ENCODE results near the gene C14orf180.
"Not testable (repeated sequence)": the region's sequence is repeated elsewhere in the genome, so short reads cannot be mapped to it uniquely, and the experiment has no call there.

The C14orf180 gene

DNA sequence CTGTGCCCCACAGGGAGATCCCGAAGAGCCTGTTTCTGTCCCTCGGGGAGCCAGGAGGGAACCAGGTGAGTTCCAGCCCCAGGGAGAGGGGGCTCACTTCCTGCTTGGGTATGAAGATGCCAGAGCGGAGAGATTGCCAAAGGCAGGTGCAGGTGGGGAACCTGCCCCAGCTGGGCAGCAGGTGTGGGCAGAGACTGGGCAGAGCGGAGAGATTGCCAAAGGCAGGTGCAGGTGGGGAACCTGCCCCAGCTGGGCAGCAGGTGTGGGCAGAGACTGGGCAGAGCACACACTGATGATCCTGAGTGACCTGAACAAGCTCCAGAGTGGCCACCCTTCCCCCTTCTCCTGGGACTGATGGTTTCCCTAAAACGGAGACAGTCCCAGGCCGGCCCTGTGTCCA, 375 bp downstream of the C14orf180 start:
- DNase-seq (ENCODE audit: low spot score): not testable (repeated sequence)

DNA sequence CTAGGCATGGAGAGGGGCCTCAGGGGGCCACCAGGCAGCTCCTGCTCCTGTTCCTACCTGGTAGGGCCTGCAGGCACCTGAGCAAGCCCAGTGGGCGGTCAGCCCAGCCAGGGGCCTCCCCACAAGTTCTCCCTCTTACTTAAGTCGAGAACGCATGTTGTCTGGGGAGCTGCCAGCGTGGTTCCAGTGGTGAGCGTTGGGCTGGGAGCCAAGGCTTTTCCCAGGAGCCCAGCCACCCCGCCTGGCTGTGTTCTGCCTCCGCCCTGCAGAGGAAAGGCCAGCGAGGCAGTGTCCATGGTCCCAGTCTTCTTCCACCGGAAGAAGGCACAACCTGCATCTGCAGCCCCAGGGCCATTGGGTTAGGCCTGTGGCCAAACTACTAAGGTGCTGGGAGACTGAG, 1.4 kb downstream of the C14orf180 start:
- no peak for DNase-seq (ENCODE audit: low spot score)

DNA sequence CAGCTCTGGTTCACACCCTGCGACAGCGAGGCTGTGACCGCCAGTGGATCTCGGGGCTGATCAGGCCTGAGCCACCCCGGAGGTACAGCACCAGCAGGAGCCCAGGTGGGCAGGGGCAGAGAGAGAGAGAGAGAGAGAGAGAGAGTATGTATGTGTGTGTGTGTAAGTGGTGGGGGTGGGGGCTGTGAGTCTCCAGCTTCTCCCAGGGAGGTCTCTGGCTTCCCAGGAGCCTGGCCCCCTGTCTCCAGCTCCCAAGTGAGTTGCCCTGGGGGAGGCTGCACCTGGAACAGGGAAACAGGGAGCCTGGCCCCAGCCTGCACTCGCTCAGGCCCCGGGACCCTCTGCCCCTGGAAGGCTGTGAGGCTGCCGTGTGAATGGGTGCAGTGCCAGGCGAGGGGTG, 2.0 kb downstream of the C14orf180 start:
- no peak for DNase-seq (ENCODE audit: low spot score)

DNA sequence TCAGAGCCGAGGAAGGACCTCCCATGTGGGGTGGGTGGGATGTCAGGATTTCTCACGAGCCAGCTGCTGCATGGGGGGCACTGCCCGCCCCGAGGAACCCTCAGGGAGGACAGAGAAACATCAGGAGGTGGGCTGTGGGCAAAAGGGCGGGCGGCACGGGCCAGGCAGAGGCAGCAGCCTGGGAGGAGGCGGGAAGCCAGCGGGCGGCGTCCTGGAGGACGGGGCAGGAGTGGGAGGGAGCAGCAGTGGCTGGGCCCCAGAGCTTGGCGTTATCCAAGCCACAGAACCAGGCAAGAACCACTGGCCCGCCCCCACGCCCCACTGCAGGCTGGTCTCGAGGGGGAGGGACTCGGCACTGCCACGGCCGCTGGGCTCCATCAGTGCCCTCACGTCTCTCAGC, 2.4 kb downstream of the C14orf180 start:
- no peak for DNase-seq (ENCODE audit: low spot score)

DNA sequence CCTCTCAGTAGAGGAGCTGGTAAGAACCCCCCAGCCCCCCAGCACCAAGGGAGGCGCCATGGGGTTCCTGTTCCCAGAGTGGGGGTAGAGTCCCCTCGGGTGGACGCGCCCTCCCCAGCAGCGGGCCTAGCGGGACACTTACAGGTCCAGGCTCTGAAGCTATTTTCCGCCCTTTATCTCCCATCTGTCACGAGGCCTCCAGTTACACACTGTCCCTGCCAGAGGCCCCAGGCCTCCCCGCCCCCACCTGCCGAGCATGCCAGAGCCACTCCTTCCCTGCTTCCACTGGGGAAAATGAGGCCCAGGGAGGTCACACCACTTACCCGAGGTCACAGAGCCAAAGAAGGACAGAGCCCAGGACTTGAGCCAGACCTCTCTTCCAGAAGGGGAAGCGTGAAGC, 3.1 kb downstream of the C14orf180 start:
- DNase-seq (ENCODE audit: low spot score): no peak

DNA sequence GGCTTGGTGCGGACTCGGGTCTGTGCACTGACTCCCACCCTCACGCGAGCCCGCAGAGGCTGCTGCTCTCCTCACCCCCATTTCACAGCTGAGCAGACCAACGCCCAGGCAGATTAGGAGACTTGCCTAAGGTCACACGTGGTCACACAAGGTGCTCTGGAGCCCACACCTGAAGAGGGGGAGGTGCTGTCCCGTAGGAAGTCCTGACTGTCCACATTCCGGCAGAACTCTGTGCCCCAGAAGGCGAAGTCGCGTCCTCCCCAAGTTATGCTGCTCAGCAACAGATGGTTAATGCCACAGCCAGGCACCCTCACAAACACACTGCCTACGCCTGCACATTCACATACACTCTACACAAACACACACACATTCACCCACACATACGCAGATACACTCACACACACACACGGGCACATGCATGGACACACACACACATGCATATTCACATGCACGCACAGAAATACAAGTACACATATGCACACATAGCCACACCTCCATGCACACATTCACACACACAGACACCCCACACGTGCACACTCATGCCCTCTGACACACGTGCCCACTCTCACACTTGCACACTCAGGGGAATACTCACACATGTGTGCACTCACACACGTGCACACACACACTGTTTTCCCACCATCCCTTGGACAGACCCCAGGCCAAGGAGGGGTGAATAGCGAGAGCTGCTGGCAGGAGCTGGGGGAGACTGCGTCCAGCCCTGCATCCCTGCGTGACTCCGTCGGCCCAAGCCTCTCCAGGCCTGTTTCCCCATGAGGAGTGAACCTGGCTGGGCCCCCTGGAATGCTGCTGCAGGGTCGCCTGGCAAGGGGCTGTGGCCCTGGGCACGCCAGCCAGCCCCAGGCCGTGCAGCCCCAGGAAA, 4.1 kb downstream of the C14orf180 start:
- DNase-seq (ENCODE audit: low spot score): peak; percentile 33

DNA sequence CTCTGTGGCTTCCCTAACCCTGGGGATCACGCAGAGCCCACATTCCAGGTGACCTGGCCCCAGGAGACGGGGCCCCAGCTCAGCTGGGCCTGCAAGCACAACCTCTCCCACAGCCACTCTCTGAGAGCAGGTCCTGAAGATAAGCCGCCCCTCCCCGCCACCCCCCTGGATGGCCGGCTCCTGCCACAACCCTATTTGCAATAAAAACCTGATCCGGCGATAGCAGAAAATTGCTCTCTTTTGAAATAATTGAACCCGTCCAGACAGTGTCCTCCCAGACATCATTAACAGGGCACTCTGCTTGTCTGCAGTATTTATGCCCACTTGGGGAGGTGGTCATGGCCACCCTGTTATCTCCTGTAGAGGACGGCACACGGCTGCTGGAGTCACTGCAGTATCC, 5.0 kb downstream of the C14orf180 start:
- no peak for DNase-seq (ENCODE audit: low spot score)

DNA sequence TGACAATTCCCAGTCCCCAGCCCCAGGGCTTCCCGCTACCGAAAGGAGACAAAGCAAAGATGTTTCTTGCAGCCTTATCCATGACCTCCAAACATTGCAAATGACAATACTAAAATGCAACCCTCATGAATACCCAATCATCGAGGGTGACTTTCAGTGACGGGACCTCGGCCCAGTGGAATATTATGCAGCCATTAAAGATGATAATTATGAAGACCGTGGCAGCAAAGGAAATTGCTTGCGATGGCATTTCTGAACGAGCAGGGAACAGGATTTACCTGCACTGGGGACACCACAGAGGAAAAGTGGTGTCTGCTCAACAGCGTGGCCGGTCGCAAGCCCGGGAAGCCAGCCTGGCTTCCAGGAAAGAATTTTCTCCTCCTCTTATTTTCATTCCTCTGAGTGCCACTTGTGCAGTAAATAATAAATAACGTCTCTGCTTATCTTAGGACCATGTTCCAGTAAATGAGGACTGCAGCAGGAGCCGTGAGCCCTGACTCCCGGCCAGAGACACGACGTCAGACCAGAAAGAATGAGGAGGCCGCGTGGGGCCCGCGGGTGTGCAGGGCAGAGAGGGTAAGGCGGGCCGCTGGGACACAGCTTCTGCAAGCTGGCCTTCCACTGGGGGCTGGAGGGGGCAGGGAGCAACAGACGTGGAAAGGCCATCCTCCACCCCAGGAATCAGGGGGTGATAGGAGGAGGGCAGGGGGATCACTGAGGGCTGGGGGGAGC, 6.6 kb downstream of the C14orf180 start:
- DNase-seq (ENCODE audit: low spot score): no peak

DNA sequence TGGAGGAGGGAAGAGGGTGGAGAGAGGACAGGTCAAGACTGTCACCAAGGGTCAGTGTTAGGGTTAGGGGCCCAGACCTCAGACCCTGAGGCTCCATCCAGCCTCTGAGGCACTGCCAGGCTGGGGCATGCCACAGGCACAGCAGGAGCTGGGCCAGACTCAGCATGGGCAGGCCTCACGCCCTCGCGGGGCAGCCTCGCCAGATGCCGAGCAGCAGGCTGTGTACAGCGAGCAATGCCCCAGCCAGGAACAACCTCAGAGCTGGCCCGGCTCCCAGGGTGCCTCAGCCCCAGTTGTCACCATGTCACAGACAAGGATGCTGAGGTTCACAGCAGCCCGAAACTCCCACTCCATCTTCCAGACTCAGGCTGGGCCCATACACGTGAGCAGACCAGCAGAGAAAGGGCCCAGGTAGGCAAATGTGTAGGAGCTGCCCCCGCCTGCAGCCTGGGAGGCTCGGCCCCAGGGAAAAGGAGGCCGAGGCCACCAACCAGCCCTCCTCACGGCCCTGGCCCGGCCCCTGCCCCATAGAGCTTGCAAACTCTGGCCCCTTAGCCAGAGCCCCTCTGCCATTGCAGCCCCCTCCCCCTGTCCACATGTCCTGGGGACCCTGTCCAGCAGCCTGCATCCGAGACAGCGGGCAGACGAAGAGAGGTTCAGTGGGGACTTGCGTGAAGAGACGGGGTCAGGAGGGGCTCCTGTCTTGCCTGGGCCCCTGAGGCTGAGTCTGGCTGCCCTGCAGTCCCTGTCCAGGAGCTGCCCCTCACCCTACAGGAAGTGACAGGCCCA, 7.5 kb downstream of the C14orf180 start:
- DNase-seq (ENCODE audit: low spot score): peak; percentile 35

DNA sequence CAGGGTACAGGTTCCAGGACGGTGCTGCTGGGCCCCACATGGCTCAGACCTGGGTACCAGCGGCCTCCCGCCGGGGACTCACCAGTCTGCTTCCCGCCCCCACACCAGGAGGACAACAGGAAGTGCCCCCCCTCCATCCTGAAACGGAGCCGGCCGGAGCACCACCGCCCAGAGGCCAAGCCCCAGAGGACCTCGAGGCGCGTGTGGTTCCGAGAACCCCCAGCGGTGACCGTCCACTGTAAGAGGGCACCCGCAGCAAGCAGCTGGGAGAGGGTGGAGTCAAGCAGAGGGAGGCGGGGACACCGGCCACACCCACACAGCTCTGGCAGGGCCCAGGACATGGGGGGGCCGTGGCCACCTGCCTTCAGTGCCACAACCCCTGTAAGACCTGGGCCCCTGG, 8.1 kb downstream of the C14orf180 start:
- DNase-seq (ENCODE audit: low spot score): no peak

DNA sequence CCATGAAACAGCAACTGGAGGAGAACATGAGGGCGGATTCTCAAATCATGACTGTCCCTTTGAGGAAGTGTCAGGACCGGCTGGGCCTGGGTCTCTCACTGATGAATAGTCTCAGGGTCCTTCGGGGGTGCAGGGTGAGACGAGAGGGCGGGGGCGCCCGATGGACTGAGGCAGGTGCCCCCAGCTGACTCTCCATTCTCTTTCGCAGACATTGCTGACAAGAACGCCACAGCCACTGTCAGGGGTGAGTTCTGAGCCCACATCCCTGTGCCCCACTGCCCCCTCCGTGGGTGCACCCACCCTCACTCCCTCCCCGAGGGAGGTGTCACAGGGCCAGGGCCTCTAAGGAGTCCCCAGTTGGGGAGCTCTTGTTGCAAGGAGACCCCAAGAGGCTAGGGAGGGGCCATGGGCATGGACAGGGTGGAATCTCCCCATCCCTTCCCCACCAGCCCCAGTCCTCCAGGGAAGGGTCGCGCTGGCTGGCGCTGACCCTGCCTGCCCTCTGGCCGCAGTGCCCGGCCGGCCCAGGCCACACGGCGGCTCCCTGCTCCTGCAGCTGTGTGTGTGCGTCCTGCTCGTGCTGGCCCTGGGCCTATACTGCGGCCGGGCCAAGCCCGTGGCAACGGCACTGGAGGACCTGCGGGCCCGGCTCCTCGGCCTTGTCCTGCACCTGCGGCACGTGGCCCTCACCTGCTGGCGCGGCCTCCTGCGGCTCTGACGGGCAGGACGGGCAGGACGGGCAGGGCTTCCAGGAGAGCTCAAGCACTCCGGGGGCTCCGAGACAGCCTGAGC, 8.7 kb downstream of the C14orf180 start:
- DNase-seq (ENCODE audit: low spot score): no peak

DNA sequence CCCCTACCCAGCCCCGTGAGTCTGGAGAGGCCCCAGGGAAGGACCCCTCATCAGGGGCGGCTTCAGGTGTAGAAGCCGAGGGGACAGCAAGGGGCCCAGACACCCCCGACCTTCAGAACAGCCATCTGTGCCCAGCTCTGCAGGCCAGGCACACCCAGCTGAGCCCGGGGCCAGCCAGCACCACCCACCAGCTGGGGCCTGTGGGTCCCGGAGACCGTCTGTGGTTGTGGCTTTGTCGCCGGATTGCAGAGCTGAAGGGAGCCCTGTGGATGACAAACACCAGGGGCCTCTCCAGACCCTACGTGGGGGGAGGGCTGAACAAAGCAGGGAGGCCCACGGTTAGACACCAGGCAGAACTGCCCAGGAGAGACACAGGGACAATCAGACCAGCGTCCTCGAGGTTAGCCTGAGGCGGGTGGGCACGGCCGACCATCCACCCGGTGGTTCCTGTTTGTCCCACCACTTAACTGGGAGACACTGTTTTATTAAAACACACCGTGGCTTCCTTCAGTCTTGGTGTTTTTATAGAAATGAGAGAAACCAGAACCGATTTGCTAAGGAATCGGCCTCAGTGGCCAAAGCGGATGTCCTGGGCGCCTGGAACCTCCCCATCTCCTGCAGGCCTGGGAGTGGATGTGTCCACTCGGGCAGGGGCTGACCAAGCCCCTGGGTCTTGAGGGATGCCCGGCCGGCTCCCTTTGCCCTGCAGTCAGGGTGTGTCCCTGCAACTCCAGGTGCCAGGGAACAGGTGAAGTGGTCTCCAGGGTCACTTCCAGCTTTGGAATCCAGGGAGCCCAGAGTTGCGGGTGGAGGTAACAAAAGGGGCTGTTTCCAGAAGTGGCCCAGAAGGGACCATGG, 10.0 kb downstream of the C14orf180 start:
- no peak for DNase-seq (ENCODE audit: low spot score)

DNA sequence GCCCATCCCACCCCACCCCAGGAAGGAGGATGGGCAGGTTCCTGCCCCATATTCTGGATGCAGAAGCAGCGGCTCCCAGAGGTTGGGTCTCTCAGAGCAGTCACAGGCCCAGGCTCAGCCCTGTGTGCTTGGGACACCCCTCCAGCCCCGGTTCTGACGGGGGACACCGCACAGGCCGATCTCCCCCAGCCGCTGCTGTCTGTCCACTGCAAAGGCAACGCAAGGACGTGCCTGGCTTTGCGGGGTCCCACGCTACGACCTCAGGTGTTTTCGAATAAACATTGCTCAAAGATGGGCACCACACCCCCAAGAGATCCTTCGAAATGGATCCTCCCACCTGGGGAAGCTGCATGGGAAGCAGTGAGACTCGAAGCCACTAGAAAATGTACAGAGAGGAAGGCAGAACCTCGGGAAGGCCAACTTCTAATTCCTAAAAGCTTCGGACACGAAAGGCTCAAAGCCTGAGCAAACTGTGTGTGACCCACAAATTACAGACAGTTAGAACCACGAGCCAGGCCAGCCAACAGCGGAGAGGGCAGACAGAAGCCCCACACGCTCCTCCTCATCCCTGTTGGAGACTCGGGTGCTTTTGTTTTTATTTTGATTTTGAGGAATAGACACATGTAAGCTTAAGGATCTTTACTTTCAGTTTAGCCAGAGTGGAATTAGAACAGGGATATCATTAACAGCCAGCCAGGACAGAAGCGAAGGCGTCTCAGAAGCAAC, 10.8 kb downstream of the C14orf180 start:
- no peak for DNase-seq (ENCODE audit: low spot score)

DNA sequence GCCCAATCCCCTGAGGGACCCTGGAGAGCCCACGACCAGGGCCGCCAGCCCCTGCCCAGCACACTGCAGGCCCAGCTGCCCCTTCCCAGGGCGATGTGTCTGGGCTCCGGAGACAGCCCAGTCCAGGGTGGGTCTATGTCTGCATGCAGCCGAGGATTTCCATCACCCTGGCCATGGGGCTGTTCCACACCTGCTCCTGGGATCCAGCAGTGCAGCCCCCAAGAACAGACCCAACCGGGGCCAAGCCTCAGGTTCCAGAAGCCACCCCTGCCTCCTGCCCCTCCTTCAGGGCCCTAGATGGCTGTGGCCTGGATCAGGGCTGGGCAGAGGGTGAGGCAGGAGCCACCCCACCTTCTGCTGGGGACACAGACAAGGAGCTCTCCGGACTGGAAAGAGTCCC, 11.5 kb downstream of the C14orf180 start:
- no peak for DNase-seq (ENCODE audit: low spot score)

DNA sequence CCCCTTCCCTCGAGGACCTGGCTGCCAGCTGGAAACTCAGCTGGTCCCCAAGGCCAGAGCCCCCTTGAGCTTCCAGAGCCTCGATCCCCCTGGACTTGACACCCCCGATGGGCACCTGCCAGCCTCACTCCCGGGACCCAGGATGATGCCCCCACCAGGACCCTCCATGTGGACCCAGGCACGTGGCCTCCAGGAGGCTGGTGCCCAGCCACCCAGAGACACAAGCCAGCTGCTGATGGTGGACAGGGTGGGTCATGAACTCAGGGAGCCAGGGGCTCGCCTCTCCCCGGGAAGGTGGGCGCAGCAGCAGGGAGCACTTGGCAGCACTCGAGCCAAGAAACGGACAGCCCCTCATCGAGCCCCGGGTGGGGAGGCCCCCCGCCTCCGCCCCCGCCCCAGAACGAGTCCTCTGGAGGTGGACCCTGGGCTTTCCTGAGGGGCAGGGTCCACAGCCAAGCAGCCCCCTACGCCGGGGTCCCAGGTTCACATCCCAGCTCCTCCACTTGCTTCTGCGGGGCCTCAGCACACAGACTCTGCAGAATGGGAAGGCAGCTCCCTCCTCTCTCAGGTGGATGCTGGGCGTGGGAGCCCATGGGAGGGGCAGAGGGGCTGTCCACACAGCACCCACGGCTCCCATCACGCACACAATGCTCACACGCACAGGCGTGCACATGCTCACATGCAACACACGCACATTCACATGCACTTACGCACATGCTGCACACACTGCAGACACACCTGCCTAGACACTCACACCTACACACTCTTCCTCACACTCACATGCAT, 12.1 kb downstream of the C14orf180 start:
- DNase-seq (ENCODE audit: low spot score): no peak

DNA sequence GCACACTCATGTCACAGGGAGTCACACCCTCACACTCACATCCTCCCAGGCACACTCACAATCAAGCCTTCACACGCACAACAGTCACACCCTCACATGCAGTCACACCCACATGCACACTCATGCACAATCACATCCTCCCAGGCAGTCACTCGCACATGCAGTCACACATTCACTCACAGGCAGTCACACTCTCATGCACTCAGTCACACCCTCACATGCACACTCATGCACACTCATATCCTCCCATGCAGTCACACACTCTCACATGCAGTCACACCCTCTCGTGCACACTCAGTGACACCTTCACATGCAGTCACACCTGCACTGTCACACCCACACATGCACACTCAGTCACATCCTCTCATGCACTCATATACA, 12.7 kb downstream of the C14orf180 start:
- no peak for DNase-seq (ENCODE audit: low spot score)

DNA sequence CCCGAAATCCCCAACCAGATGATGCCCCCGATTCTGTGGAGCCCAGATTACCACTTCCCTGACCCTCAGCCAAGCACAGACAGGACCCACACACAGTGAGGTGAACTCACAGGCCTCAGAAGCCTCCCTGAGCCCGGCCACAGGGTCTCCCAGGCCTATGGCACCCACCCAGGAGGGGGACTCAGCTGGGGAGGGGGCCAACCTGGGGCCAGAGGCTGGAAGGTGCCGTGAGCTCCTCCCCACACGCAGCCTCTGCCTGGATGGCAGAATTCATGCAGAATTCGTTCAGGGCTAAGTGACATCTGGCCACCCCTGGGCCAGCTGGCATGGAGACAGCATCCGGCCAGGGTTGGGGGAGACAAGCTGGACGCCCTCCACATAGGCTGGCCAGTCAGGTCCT, 13.2 kb downstream of the C14orf180 start:
- DNase-seq (ENCODE audit: low spot score): no peak

DNA sequence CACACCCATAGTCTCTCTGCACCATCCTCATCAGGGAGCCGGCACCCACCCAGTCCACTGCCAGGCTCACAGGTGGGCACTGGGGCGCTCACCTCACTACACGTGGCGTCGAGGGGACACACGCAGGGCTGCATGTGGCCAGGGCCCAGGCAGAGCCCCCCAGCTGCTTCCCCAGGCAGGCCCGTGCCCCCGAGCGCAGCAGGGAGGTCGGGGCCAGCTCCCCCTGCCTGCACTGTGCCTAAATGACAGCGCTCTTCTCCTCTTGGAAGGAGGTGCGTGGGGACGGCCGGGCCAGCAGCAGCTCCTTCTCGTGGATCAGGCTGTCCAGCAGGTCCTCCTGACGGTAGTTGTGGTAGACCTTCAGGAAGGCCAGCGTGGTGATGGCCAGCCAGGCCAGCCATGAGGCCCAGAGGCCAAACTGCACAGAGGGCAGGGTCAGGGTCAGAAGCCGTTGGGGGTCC, 13.7 kb downstream of the C14orf180 start:
- DNase-seq (ENCODE audit: low spot score): no peak

DNA sequence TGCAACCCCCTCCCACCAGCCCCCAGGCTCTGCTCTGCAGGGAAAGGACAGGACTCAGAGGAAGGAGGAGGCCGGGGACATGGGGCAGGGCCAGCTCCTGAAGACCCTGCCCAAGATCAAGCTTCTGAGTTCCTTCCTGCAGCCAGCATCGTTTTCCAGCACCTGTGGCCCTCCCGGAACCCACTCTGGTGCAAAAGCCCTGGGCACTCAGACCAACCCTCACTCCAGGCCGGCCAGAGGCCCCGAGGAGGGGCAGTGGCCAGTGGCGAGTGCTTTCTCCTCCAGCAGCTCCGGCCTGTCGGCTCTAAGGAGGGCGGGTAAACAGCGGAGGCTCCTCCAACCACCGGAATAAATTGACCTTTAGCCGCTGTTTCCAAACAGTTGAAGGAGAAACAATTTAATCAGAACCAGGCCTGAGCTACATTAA, 14.2 kb downstream of the C14orf180 start:
- no peak for DNase-seq (ENCODE audit: low spot score)

Measured in Ammon's horn (tissue), 1 donor.